ENCODE data around the gene PEAK1.

- TF ChIP-seq CTCF (conservative IDR thresholded peaks at IDR 0.05; ENCODE audit: low read depth, low read length) (no peak), EZH2 (IDR thresholded peaks at IDR 0.05; ENCODE audit: low read length, unreplicated experiment) (no peak), EZH2phosphoT487 (IDR thresholded peaks at IDR 0.05; ENCODE audit: borderline replicate concordance, low read length) (no peak)
Observed at GRCh38 chr15:77309392-77309791, 110.5 kb downstream of the PEAK1 start.

All from PC-3 (cell line).